HepG2 (cell line): ENCODE measurements around the gene SDE2. TPM values are rescaled to one million over a fixed set of nuclear protein-coding genes. Genes with fewer than 3 reads are reported as not detected.

Source experiments
- ATAC-seq: fragments of 200-7000 bp; cut with Tn5 transposase; 3 replicates; pipeline ENCODE4 v1.9.1; 2020; ENCODE audit warnings: mild to moderate bottlenecking, moderate library complexity
- BruUV-seq: library from RNA; stranded (reverse); fragments of 400-500 nt; replicated peaks from 2 replicates; lab custom pipeline; 2021; lab: Mats Ljungman, UMichigan
- CTCF ChIA-PET: fragments of 300-600 bp; formaldehyde crosslinking; extraction: SDS; loops from one replicate; lab custom pipeline; 2021; ENCODE audit warnings: low total read pairs, inconsistent platforms, low intra/inter-chr PET ratio; lab: Yijun Ruan, JAX
- POLR2A ChIA-PET: fragments of 350-600 bp; sonication (Branson Sonifier 250); formaldehyde crosslinking; loops from one replicate; lab custom pipeline; 2020; ENCODE audit warnings: antibody characterized with exemption, inconsistent platforms; lab: Yijun Ruan, JAX
- DNase-seq: peaks from one replicate; pipeline ENCODE4 v3.0.0-alpha.2; 2015; ENCODE audit warnings: low spot score
- FAIRE-seq: peaks from 3 replicates; lab custom pipeline; 2011; peaks lifted over from hg19 to GRCh38; lab: Jason Lieb, UNC
- H2AFZ ChIP-seq: one replicate; pipeline ENCODE4 v1.6.1; 2011; ENCODE audit warnings: low read length, inconsistent platforms
- H3K27ac ChIP-seq: fragments of 300-600 bp; 3 replicates; pipeline ENCODE4 v1.8.0; 2011; ENCODE audit warnings: mixed run types, mild to moderate bottlenecking, mixed read lengths, low read length, inconsistent platforms; ENCODE audit not compliant: insufficient read depth; ENCODE audit errors: extremely low read length
- H3K27me3 ChIP-seq, 2 experiments: fragments of 200-600 bp in 1 of 2; 2 replicates in 1 of 2; 3 replicates in 1 of 2; pipeline versions ENCODE4 v1.6.0 to v1.8.0; 2011; ENCODE audit warnings: low read length in 2 of 2, mild to moderate bottlenecking in 2 of 2, moderate library complexity in 2 of 2, inconsistent platforms in 1 of 2; ENCODE audit not compliant: insufficient read depth in 2 of 2, control insufficient read depth in 1 of 2
- H3K36me3 ChIP-seq, 2 experiments: fragments of 200-600 bp in 1 of 2; replicated peaks in 1 of 2; 2 replicates in 1 of 2; 3 replicates in 1 of 2; pipeline versions ENCODE4 v1.5.1 to v1.8.0; 2011; ENCODE audit warnings: low read length in 2 of 2, inconsistent platforms in 1 of 2; ENCODE audit not compliant: insufficient read depth in 2 of 2, control insufficient read depth in 1 of 2
- H3K4me1 ChIP-seq: 2 replicates; pipeline ENCODE4 v1.5.1; 2012; ENCODE audit warnings: low read length, inconsistent platforms; ENCODE audit not compliant: insufficient read depth
- H3K4me2 ChIP-seq: 2 replicates; pipeline ENCODE4 v1.6.0; 2011; ENCODE audit warnings: low read depth, low read length, inconsistent platforms
- H3K4me3 ChIP-seq, 3 experiments: fragments of 200-600 bp in 1 of 3; sonication (generic), shearing (Covaris generic) in 1 of 3; replicated peaks in 1 of 3; 2 replicates each; pipeline ENCODE4 v1.5.1; 2011 to 2016; ENCODE audit warnings: low read length in 3 of 3, inconsistent platforms in 2 of 3, low read depth in 2 of 3, mild to moderate bottlenecking in 2 of 3, control low read depth in 1 of 3, mixed read lengths in 1 of 3; ENCODE audit not compliant: insufficient read depth in 1 of 3
- H3K79me2 ChIP-seq: one replicate; pipeline ENCODE4 v1.6.1; 2011; ENCODE audit warnings: low read length, inconsistent platforms; ENCODE audit not compliant: insufficient read depth
- H3K9ac ChIP-seq: 2 replicates; pipeline ENCODE4 v1.6.0; 2011; ENCODE audit warnings: mild to moderate bottlenecking, low read depth, low read length, inconsistent platforms; ENCODE audit not compliant: insufficient read depth
- H3K9me3 ChIP-seq: 2 replicates; pipeline ENCODE4 v1.5.1; 2012; ENCODE audit warnings: mild to moderate bottlenecking, low read length
- H4K20me1 ChIP-seq: 2 replicates; pipeline ENCODE4 v1.6.0; 2011; ENCODE audit warnings: inconsistent platforms, mild to moderate bottlenecking, low read length, moderate library complexity; ENCODE audit not compliant: insufficient read depth
- ATF7-NPFF ChIP-seq: sonication (generic); formaldehyde crosslinking; IDR thresholded peaks from 2 replicates; pipeline ENCODE4 v1.8.1; 2023; ENCODE audit warnings: mild to moderate bottlenecking, low read depth, missing genetic modification reagents, moderate library complexity
- WGBS: methylation state at CpG from one replicate; pipeline ENCODE4 v1.1.6; 2017; ENCODE audit warnings: low lambda C conversion rate; 5-methylcytosine and 5-hydroxymethylcytosine counted together
- in situ Hi-C: cut with HindIII; loops from 2 replicates; pipeline ENCODE4 v1.10.0; 2017; ENCODE audit warnings: low pct_unique_long_range_greater_than_20kb; ENCODE audit not compliant: extremely low pct_ligation_motif_present
- intact Hi-C: fragments of 100-400 bp; cut with micrococcal nuclease; formaldehyde crosslinking; loops from one replicate; pipeline ENCODE4 v1.10.0; 2022; ENCODE audit not compliant: unreplicated experiment
- polyA plus RNA-seq, 8 experiments: library from polyadenylated mRNA; depleted of rRNA in 3 of 8; stranded (reverse) in 7 of 8; unstranded in 1 of 8; fragments of >200 nt; fragmentation: Illumina TruSeq in 4 of 8; extraction: Trizol in 4 of 8; gene quantifications; 2 replicates each; pipeline versions ENCODE4 v1.2.1 to v1.2.3, GENCODE V29; 2011 to 2016; ENCODE audit warnings: low read depth in 4 of 8, missing spikeins in 1 of 8, mixed read lengths in 1 of 8; ENCODE audit not compliant: insufficient read depth in 1 of 8
- total RNA-seq, 5 experiments: library from RNA; depleted of rRNA; stranded (reverse); fragments of >200 nt; fragmentation: Illumina TruSeq; extraction: Trizol; gene quantifications; 2 replicates each; pipeline ENCODE4 v1.2.3, GENCODE V29; 2016; ENCODE audit warnings: low read depth in 1 of 5
- TF ChIP-seq, protein P1 (sequence below): sonication (generic); formaldehyde crosslinking; conservative IDR thresholded peaks from 2 replicates; pipeline ENCODE4 v1.4.0; 2020; ENCODE audit warnings: missing genetic modification reagents
- TF ChIP-seq, protein P2 (sequence below): sonication (generic); formaldehyde crosslinking; IDR thresholded peaks from 2 replicates; pipeline ENCODE4 v1.9.0; 2022; ENCODE audit warnings: missing genetic modification reagents, mild to moderate bottlenecking, borderline replicate concordance
- TF ChIP-seq, protein P3 (sequence below): sonication (generic); formaldehyde crosslinking; IDR thresholded peaks from 2 replicates; pipeline ENCODE4 v1.9.0; 2022; ENCODE audit warnings: low read depth, missing genetic modification reagents

SDE2 gene
- total and polyA plus RNA-seq, 2 of the 13 experiments (the other 11 are each of a cell fraction or from before 2014, with no cell fraction given): 10.8 to 19.6 TPM

DNA sequence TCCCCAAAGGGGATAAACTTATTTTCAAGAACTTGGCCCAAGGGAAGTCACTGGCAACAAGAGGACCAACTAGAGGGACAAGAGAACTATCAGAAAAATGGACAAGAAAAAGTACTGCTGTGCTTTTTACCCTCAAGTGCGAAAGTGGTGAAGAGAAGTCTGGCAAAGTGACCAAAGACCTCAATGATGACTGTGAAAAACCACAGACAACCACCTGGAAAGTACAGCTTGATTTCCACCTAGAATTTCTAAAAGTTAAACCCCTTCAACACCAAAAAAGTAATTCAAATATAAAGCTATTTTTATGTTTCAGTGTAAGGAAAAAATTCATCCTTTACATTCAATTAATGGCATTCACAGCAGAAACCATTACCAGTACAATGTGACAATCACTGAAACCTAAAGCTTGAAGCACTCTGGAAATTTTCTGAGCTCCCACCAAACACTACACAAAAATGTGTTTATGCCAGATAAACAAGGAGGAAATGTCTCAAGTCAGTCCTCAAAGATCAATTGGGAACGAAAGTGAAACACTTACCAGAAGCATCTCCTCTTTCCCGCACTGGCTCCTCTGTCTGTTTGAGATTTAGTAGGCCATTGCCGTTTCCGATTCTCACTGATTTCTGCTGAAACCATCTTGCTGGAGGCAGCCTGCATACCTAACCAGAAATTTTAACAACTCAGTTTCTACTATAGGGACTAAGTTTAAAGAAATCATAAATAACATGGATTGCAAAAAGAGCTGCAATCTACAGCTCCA lies 8.3 kb downstream of the SDE2 start:
- in situ Hi-C loops (no loop called here), intact Hi-C loops (no loop called here)
- no peak for FAIRE-seq
- Histone ChIP-seq H3K4me1 (peaks cover 34% of the 10 kb centered on the region), H3K79me2 (peaks cover 16% of the 10 kb centered on the region), H3K9ac (no peak overlapping the region), H3K36me3 (peaks cover 19 to 74% of the 10 kb centered on the region in 2 experiments), H3K4me3 (no peak overlapping the region), H3K27me3 (no peaks in the 10 kb centered on the region), H4K20me1 (peaks cover 8% of the 10 kb centered on the region; the same call in 1 of the 2 replicates), H3K9me3 (no peaks in the 10 kb centered on the region), H3K27ac (no peak overlapping the region), H2AFZ (no peak overlapping the region), H3K4me2 (no peak overlapping the region)
- DNase-seq: no peak
- TF ChIP-seq ATF7-NPFF (CRISPR knock-in tag): no peak
- TF ChIP-seq, protein P1, sequence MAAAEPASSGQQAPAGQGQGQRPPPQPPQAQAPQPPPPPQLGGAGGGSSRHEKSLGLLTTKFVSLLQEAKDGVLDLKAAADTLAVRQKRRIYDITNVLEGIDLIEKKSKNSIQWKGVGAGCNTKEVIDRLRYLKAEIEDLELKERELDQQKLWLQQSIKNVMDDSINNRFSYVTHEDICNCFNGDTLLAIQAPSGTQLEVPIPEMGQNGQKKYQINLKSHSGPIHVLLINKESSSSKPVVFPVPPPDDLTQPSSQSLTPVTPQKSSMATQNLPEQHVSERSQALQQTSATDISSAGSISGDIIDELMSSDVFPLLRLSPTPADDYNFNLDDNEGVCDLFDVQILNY (CRISPR knock-in tag): no peak
- TF ChIP-seq, protein P2, sequence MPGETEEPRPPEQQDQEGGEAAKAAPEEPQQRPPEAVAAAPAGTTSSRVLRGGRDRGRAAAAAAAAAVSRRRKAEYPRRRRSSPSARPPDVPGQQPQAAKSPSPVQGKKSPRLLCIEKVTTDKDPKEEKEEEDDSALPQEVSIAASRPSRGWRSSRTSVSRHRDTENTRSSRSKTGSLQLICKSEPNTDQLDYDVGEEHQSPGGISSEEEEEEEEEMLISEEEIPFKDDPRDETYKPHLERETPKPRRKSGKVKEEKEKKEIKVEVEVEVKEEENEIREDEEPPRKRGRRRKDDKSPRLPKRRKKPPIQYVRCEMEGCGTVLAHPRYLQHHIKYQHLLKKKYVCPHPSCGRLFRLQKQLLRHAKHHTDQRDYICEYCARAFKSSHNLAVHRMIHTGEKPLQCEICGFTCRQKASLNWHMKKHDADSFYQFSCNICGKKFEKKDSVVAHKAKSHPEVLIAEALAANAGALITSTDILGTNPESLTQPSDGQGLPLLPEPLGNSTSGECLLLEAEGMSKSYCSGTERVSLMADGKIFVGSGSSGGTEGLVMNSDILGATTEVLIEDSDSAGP (CRISPR knock-in tag): no peak
- TF ChIP-seq, protein P3, sequence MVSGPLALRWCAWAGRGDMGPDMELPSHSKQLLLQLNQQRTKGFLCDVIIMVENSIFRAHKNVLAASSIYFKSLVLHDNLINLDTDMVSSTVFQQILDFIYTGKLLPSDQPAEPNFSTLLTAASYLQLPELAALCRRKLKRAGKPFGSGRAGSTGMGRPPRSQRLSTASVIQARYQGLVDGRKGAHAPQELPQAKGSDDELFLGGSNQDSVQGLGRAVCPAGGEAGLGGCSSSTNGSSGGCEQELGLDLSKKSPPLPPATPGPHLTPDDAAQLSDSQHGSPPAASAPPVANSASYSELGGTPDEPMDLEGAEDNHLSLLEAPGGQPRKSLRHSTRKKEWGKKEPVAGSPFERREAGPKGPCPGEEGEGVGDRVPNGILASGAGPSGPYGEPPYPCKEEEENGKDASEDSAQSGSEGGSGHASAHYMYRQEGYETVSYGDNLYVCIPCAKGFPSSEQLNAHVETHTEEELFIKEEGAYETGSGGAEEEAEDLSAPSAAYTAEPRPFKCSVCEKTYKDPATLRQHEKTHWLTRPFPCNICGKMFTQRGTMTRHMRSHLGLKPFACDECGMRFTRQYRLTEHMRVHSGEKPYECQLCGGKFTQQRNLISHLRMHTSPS (CRISPR knock-in tag): no peak
- BruUV-seq: no TSS peak
- ChIA-PET CTCF (no interaction called here), POLR2A (no interaction called here)
- no peak for ATAC-seq
- WGBS: 97% methylated on average over 5 of the region's 5 CpGs
